ENCODE measurements around the gene RTN4RL1. TPM values are rescaled to one million over a fixed set of nuclear protein-coding genes. Genes with fewer than 3 reads are reported as not detected.
"Not testable (repeated sequence)": the region's sequence is repeated elsewhere in the genome, so short reads cannot be mapped to it uniquely, and the experiment has no call there.

The RTN4RL1 gene
- polyA plus RNA-seq, 2 donors, result 0.89 to 2.0 TPM

GRCh38 chr17:1898332-1898731 lies 126.8 kb downstream of the RTN4RL1 start:
- WGBS, 2 donors, result 93 to 94% methylated on average over 17 of the region's 17 CpGs
- Histone ChIP-seq H3K27me3 (ENCODE audit: control insufficient read depth in 1 of 2, insufficient read depth in 2 of 2, low read length in 2 of 2) (no peaks in the 10 kb centered on the region), H3K4me3 (ENCODE audit: low read depth in 1 of 2, low read length in 2 of 2) (no peak overlapping the region), H3K36me3 (ENCODE audit: control insufficient read depth in 2 of 2, insufficient read depth in 2 of 2, low read length in 1 of 2) (peaks cover 10 to 19% of the 10 kb centered on the region in 2 donors), H3K27ac (ENCODE audit: low read depth in 2 of 2, low read length in 1 of 2) (no peak overlapping the region), H3K9me3 (ENCODE audit: control insufficient read depth in 2 of 2, insufficient read depth in 1 of 2, low read depth in 1 of 2, low read length in 1 of 2) (no peaks in the 10 kb centered on the region), H3K4me1 (ENCODE audit: control insufficient read depth in 2 of 2, insufficient read depth in 2 of 2, low read length in 1 of 2) (no peaks in the 10 kb centered on the region)

GRCh38 chr17:1897105-1897656 lies 128.0 kb downstream of the RTN4RL1 start:
- Histone ChIP-seq H3K4me1 (ENCODE audit: control insufficient read depth in 2 of 2, insufficient read depth in 2 of 2, low read length in 1 of 2) (no peaks in the 10 kb centered on the region), H3K36me3 (ENCODE audit: control insufficient read depth in 2 of 2, insufficient read depth in 2 of 2, low read length in 1 of 2) (peaks cover 10 to 19% of the 10 kb centered on the region in 2 donors)
- WGBS, 2 donors, result 84 to 92% methylated on average over 18 of the region's 18 CpGs

GRCh38 chr17:1896243-1897104 lies 128.7 kb downstream of the RTN4RL1 start:
- Histone ChIP-seq H3K4me1 (ENCODE audit: control insufficient read depth in 2 of 2, insufficient read depth in 2 of 2, low read length in 1 of 2) (no peaks in the 10 kb centered on the region), H3K36me3 (ENCODE audit: control insufficient read depth in 2 of 2, insufficient read depth in 2 of 2, low read length in 1 of 2) (peaks cover 10 to 19% of the 10 kb centered on the region in 2 donors), H3K9me3 (ENCODE audit: control insufficient read depth in 2 of 2, insufficient read depth in 1 of 2, low read depth in 1 of 2, low read length in 1 of 2) (no peaks in the 10 kb centered on the region), H3K4me3 (ENCODE audit: low read depth in 1 of 2, low read length in 2 of 2) (no peak overlapping the region), H3K27ac (ENCODE audit: low read depth in 2 of 2, low read length in 1 of 2) (no peak overlapping the region), H3K27me3 (ENCODE audit: control insufficient read depth in 1 of 2, insufficient read depth in 2 of 2, low read length in 2 of 2) (no peaks in the 10 kb centered on the region)
- WGBS, 2 donors, result 85 to 87% methylated on average over 25 of the region's 25 CpGs

More at GRCh38 chr17:1897105-1897656, 128.0 kb downstream of the RTN4RL1 start:
- Histone ChIP-seq H3K9me3 (ENCODE audit: control insufficient read depth in 2 of 2, insufficient read depth in 1 of 2, low read depth in 1 of 2, low read length in 1 of 2) (no peaks in the 10 kb centered on the region), H3K27ac (ENCODE audit: low read depth in 2 of 2, low read length in 1 of 2) (no peak overlapping the region), H3K4me3 (ENCODE audit: low read depth in 1 of 2, low read length in 2 of 2) (no peak overlapping the region), H3K27me3 (ENCODE audit: control insufficient read depth in 1 of 2, insufficient read depth in 2 of 2, low read length in 2 of 2) (no peaks in the 10 kb centered on the region)

- not testable (repeated sequence) for H3K27me3 ChIP-seq (ENCODE audit: control insufficient read depth in 1 of 2, insufficient read depth in 2 of 2, low read length in 2 of 2); H3K4me3 ChIP-seq (ENCODE audit: low read depth in 1 of 2, low read length in 2 of 2); H3K4me1 ChIP-seq (ENCODE audit: control insufficient read depth in 2 of 2, insufficient read depth in 2 of 2, low read length in 1 of 2); H3K27ac ChIP-seq (ENCODE audit: low read depth in 2 of 2, low read length in 1 of 2); H3K9me3 ChIP-seq (ENCODE audit: control insufficient read depth in 2 of 2, insufficient read depth in 1 of 2, low read depth in 1 of 2, low read length in 1 of 2)
- 96 to 99% methylated on average over 11 of the region's 11 CpGs for WGBS, 2 donors
- H3K36me3 ChIP-seq (ENCODE audit: control insufficient read depth in 2 of 2, insufficient read depth in 2 of 2, low read length in 1 of 2), result peaks cover 10 to 19% of the 10 kb centered on the region in 2 donors
Observed at GRCh38 chr17:1895479-1895878, 129.7 kb downstream of the RTN4RL1 start.

- no peaks in the 10 kb centered on the region for H3K9me3 ChIP-seq (ENCODE audit: control insufficient read depth in 2 of 2, insufficient read depth in 1 of 2, low read depth in 1 of 2, low read length in 1 of 2)
- peaks cover 10 to 19% of the 10 kb centered on the region in 2 donors for H3K36me3 ChIP-seq (ENCODE audit: control insufficient read depth in 2 of 2, insufficient read depth in 2 of 2, low read length in 1 of 2)
- no peak overlapping the region for H3K27ac ChIP-seq (ENCODE audit: low read depth in 2 of 2, low read length in 1 of 2)
- H3K27me3 ChIP-seq (ENCODE audit: control insufficient read depth in 1 of 2, insufficient read depth in 2 of 2, low read length in 2 of 2), result no peaks in the 10 kb centered on the region
- WGBS, 2 donors, result 91 to 93% methylated on average over 7 of the region's 7 CpGs
- H3K4me1 ChIP-seq (ENCODE audit: control insufficient read depth in 2 of 2, insufficient read depth in 2 of 2, low read length in 1 of 2), result no peaks in the 10 kb centered on the region
- no peak overlapping the region for H3K4me3 ChIP-seq (ENCODE audit: low read depth in 1 of 2, low read length in 2 of 2)
Observed at GRCh38 chr17:1894753-1895339, 130.3 kb downstream of the RTN4RL1 start.

- Histone ChIP-seq H3K27me3 (ENCODE audit: control insufficient read depth in 1 of 2, insufficient read depth in 2 of 2, low read length in 2 of 2) (no peaks in the 10 kb centered on the region), H3K36me3 (ENCODE audit: control insufficient read depth in 2 of 2, insufficient read depth in 2 of 2, low read length in 1 of 2) (peaks cover 8 to 11% of the 10 kb centered on the region in 2 donors), H3K4me1 (ENCODE audit: control insufficient read depth in 2 of 2, insufficient read depth in 2 of 2, low read length in 1 of 2) (no peaks in the 10 kb centered on the region), H3K9me3 (ENCODE audit: control insufficient read depth in 2 of 2, insufficient read depth in 1 of 2, low read depth in 1 of 2, low read length in 1 of 2) (no peaks in the 10 kb centered on the region), H3K27ac (ENCODE audit: low read depth in 2 of 2, low read length in 1 of 2) (no peak overlapping the region), H3K4me3 (ENCODE audit: low read depth in 1 of 2, low read length in 2 of 2) (no peak overlapping the region)
- 84 to 85% methylated on average over 15 of the region's 15 CpGs for WGBS, 2 donors
Observed at GRCh38 chr17:1890758-1891450, 134.2 kb downstream of the RTN4RL1 start.

GRCh38 chr17:1888741-1889140 lies 136.4 kb downstream of the RTN4RL1 start:
- no peaks in the 10 kb centered on the region for H3K27me3 ChIP-seq (ENCODE audit: control insufficient read depth in 1 of 2, insufficient read depth in 2 of 2, low read length in 2 of 2)

More at GRCh38 chr17:1888741-1889140, 136.4 kb downstream of the RTN4RL1 start:
- whole genome bisulfite sequencing, 2 donors, result 88 to 92% methylated on average over 14 of the region's 14 CpGs
- H3K4me3 ChIP-seq (ENCODE audit: low read depth in 1 of 2, low read length in 2 of 2), result no peak overlapping the region
- H3K4me1 ChIP-seq (ENCODE audit: control insufficient read depth in 2 of 2, insufficient read depth in 2 of 2, low read length in 1 of 2), result no peaks in the 10 kb centered on the region
- no peak overlapping the region for H3K27ac ChIP-seq (ENCODE audit: low read depth in 2 of 2, low read length in 1 of 2)
- no peaks in the 10 kb centered on the region for H3K9me3 ChIP-seq (ENCODE audit: control insufficient read depth in 2 of 2, insufficient read depth in 1 of 2, low read depth in 1 of 2, low read length in 1 of 2)
- H3K36me3 ChIP-seq (ENCODE audit: control insufficient read depth in 2 of 2, insufficient read depth in 2 of 2, low read length in 1 of 2), result peaks cover 17 to 21% of the 10 kb centered on the region in 2 donors

Other genes with a start within 250 kb of the RTN4RL1 start
- 1 to 10 TPM; 2.1 to 4.0 TPM for gene SMYD4, start 195.4 kb downstream of the RTN4RL1 start, polyA plus RNA-seq
- 10 to 100 TPM in 1 of 2 donors, 1 to 10 TPM in 1; 8.6 to 33.7 TPM for gene RPA1, start 195.3 kb downstream of the RTN4RL1 start, polyA plus RNA-seq
- gene DPH1, start 4.8 kb upstream of the RTN4RL1 start, polyA plus RNA-seq, result 10 to 100 TPM; 18.8 to 21.0 TPM
- gene OVCA2, start 16.7 kb upstream of the RTN4RL1 start, polyA plus RNA-seq, result 10 to 100 TPM; 38.4 to 55.6 TPM
- 1 to 10 TPM; 1.4 to 1.6 TPM for gene HIC1, start 29.8 kb upstream of the RTN4RL1 start, polyA plus RNA-seq

All from esophagus (tissue), 2 donors.